Adrenal gland (tissue), 19 donors: ENCODE measurements around the gene LCE7A. TPM values are rescaled to one million over a fixed set of nuclear protein-coding genes. Genes with fewer than 3 reads are reported as not detected.

Experiments used
- DNase-seq, 7 donors: peaks; one replicate each; pipeline ENCODE4 v3.0.0-alpha.2; 2019 to 2020
- H3K27ac ChIP-seq, 5 donors: fragments of 200-600 bp; sonication (generic) in 4 of 5; 1 replicate in 3 of 5; 2 replicates in 2 of 5; pipeline versions ENCODE4 v1.5.1 to v1.8.0; 2016 to 2020; ENCODE audit warnings: mild to moderate bottlenecking in 1 of 5
- H3K27me3 ChIP-seq: fragments of 200-600 bp; 2 replicates; pipeline ENCODE4 v1.8.0; 2021
- H3K36me3 ChIP-seq, 2 donors: fragments of 200-600 bp; replicated peaks in 1 of 2; 1 replicate in 1 of 2; 2 replicates in 1 of 2; pipeline versions ENCODE4 v1.5.1 to v1.8.0; 2018 to 2022
- H3K4me1 ChIP-seq, 2 donors: fragments of 200-600 bp; replicated peaks in 1 of 2; 1 replicate in 1 of 2; 2 replicates in 1 of 2; pipeline versions ENCODE4 v1.5.1 to v1.8.0; 2018 to 2021
- H3K4me3 ChIP-seq, 4 donors: fragments of 200-600 bp; sonication (generic) in 3 of 4; one replicate each; pipeline ENCODE4 v1.5.1; 2016 to 2018
- H3K9me3 ChIP-seq, 3 donors: fragments of 200-600 bp; sonication (generic) in 1 of 3; replicated peaks in 1 of 3; 1 replicate in 2 of 3; 2 replicates in 1 of 3; pipeline versions ENCODE4 v1.5.1 to v1.8.0; 2016 to 2021
- POLR2A ChIP-seq, 2 donors: fragments of 450-650 bp; IDR thresholded peaks; one replicate each; pipeline ENCODE4 v1.6.1; 2017; ENCODE audit warnings: antibody characterized with exemption in 2 of 2, mild to moderate bottlenecking in 2 of 2, moderate library complexity in 1 of 2
- WGBS, 4 donors: extraction: QIAGEN DNeasy Blood & Tissue Kit in 2 of 4; methylation state at CpG; one replicate each; pipeline versions ENCODE4 v1.1.5 to v1.1.7; 2013 to 2017; 5-methylcytosine and 5-hydroxymethylcytosine counted together
- intact Hi-C, 2 donors: fragments of 100-400 bp; cut with DNase I; formaldehyde crosslinking; loops; one replicate each; pipeline versions ENCODE4 v1.14.1 to v1.15.0; 2022 to 2023
- long read RNA-seq, 10 donors: library from polyadenylated mRNA in 3 of 10; unstranded in 2 of 10; stranded (forward) in 1 of 10; transcript quantifications; one replicate each; pipeline ENCODE4 v2.0.0 and lab custom pipeline, GENCODE V29; 2021 to 2026
- polyA plus RNA-seq, 3 donors: library from polyadenylated mRNA; stranded (reverse); fragments of 200-250 nt in 2 of 3; fragments of 350-450 nt in 1 of 3; fragmentation: Illumina TruSeq in 1 of 3; extraction: RNeasy Lipid Tissue Mini Kit (QIAGEN cat#74804) in 1 of 3; gene quantifications; one replicate each; pipeline ENCODE4 v1.2.3, GENCODE V29; 2013 to 2014
- total RNA-seq, 9 donors: library from RNA; depleted of rRNA in 4 of 9; stranded (reverse); fragments of >200 nt in 4 of 9; fragments of 120-200 nt in 1 of 9; fragmentation: NEBNext Ultra II Directional in 1 of 9; extraction: Animal tissue kit (Norgen Biotek cat#: 25700) in 1 of 9; gene quantifications; one replicate each; pipeline versions ENCODE4 v1.1.0 to v1.2.4, GENCODE V29; 2013 to 2023
- TF ChIP-seq, protein P1 (sequence below), 6 experiments: fragments of 450-650 bp in 4 of 6; fragments of 200-600 bp in 2 of 6; sonication (generic) in 1 of 6; IDR thresholded peaks; 1 replicate in 5 of 6; 2 replicates in 1 of 6; pipeline versions ENCODE4 v1.5.1 to v1.8.0; 2016 to 2021; ENCODE audit warnings: antibody characterized with exemption in 6 of 6, mild to moderate bottlenecking in 2 of 6, moderate library complexity in 1 of 6
- donor health status: healthy with polysubstance abuse.
- donor health status: Bipolar disorder and iron deficiency.
- donor health status: DM: yes; HTN: yes; CAD: no.
- donor health status: DM: no; HTN: no; CAD: no.
- donor health status: DM: no; HTN: no; CAD: no.
- donor health status: DM: yes; HTN: yes; CAD: no.

LCE7A gene
- total RNA-seq, result not detected
- polyA plus RNA-seq, result not detected
- long read RNA-seq, donor 1, result 0 reads
- long read RNA-seq, donor 2, result 0 reads
- long read RNA-seq, donor 3, result 0 reads
- long read RNA-seq, donor 4, result 0 reads
- long read RNA-seq, donor 5, result 0 reads
- long read RNA-seq, donor 6, result 0 reads
- long read RNA-seq, donor 7, result 0 reads
- long read RNA-seq, donor 8, result 0 reads
- long read RNA-seq, donor 9, result 0 reads
- long read RNA-seq, donor 10, result 0 reads

GRCh38 chr1:152859696-152860095 is at the start of gene LCE7A:
LCE7A (plus strand) TSS chr1:152859996; CDS start chr1:152860698, 702 bp downstream.
- no peaks in the 10 kb centered on the region for H3K4me1 ChIP-seq
- no peak within 1 kb of the TSS for H3K27ac ChIP-seq
- H3K9me3 ChIP-seq, result no peaks in the 10 kb centered on the region
- WGBS, 4 donors, result 61 to 89% (median 79%) methylated on average over 3 of the region's 3 CpGs
- TF ChIP-seq, protein P1, sequence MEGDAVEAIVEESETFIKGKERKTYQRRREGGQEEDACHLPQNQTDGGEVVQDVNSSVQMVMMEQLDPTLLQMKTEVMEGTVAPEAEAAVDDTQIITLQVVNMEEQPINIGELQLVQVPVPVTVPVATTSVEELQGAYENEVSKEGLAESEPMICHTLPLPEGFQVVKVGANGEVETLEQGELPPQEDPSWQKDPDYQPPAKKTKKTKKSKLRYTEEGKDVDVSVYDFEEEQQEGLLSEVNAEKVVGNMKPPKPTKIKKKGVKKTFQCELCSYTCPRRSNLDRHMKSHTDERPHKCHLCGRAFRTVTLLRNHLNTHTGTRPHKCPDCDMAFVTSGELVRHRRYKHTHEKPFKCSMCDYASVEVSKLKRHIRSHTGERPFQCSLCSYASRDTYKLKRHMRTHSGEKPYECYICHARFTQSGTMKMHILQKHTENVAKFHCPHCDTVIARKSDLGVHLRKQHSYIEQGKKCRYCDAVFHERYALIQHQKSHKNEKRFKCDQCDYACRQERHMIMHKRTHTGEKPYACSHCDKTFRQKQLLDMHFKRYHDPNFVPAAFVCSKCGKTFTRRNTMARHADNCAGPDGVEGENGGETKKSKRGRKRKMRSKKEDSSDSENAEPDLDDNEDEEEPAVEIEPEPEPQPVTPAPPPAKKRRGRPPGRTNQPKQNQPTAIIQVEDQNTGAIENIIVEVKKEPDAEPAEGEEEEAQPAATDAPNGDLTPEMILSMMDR (IDR thresholded peaks at IDR 0.05), result no peak
- TF ChIP-seq POLR2A (IDR thresholded peaks at IDR 0.05), result no peak
- no peaks in the 10 kb centered on the region for H3K27me3 ChIP-seq
- intact Hi-C loops, result no loop called here
- no peak within 1 kb of the TSS for H3K4me3 ChIP-seq
- no peaks in the 10 kb centered on the region for H3K36me3 ChIP-seq
- no peak for DNase-seq

- TF ChIP-seq, protein P1 (IDR thresholded peaks at IDR 0.05), result no peak
- TF ChIP-seq POLR2A (IDR thresholded peaks at IDR 0.05), result no peak
- 43 to 92% (median 74%) methylated on average over 1 to 2 of the region's 2 CpGs for WGBS, 4 donors
- intact Hi-C loops, result no loop called here
These were observed 48.7 kb upstream of the LCE7A start for GRCh38 chr1:152811050-152811449.

DNA sequence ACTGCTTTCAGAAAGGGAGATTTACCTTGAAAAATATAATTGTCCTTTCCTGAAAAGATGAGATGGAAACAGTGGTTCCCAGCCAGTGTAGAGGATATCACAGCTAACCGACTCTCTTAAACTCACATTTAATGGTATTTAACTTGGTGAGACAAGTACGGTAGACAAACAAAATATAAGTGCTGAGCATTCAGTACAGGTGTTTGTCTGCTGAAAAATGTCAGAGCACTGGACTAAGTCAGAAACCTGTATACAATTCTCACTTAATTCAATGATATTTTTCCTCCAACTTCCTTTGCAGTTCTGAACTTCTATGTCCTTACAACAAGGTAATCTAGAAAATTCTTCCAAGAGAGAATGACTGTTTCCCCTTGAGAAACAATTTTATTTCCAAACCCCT is 48.1 kb upstream of the LCE7A start, which contains the start of gene LCE1B:
Gene LCE1B, plus strand, starts transcription at position 301 of the 400 bp plus-strand sequence. CDS start 476 bp downstream, outside the sequence.
- no peaks in the 10 kb centered on the region for H3K4me1 ChIP-seq
- no peak for DNase-seq
- 79 to 86% (median 83%) methylated on average over 2 of the region's 2 CpGs for WGBS, 4 donors

More at GRCh38 chr1:152811050-152811449, 48.7 kb upstream of the LCE7A start:
- DNase-seq, result no peak
- H3K9me3 ChIP-seq, result no peaks in the 10 kb centered on the region
- H3K36me3 ChIP-seq, result no peaks in the 10 kb centered on the region
- no peak overlapping the region for H3K4me3 ChIP-seq
- H3K4me1 ChIP-seq, result no peaks in the 10 kb centered on the region
- H3K27me3 ChIP-seq, result no peaks in the 10 kb centered on the region
- H3K27ac ChIP-seq, result no peak overlapping the region

DNA sequence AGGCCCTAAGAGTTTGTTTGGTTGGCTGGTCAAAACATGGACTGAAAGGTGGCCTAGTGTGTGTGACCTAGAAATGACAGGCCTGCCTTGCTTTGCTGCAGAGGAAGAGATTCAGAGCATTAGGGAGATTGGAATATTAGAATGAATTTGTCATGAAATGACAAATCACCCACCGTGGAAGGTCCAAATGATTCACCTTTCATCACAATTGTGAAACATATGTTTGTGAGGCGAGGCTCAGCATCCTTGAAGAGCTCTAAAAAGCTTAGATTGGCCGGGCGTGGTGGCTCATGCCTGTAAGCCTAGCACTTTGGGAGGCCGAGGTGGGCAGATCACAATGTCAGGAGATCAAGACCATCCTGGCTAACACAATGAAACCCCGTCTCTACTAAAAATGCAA is 42.5 kb upstream of the LCE7A start:
- intact Hi-C loops, result no loop called here
- 71 to 85% (median 74%) methylated on average over 6 of the region's 6 CpGs for WGBS, 4 donors
- H3K27me3 ChIP-seq, result no peaks in the 10 kb centered on the region
- TF ChIP-seq POLR2A (IDR thresholded peaks at IDR 0.05), result no peak
- TF ChIP-seq, protein P1 (IDR thresholded peaks at IDR 0.05), result no peak
- H3K4me1 ChIP-seq, result no peaks in the 10 kb centered on the region
- DNase-seq, result no peak
- H3K27ac ChIP-seq, result no peak overlapping the region
- H3K36me3 ChIP-seq, result no peaks in the 10 kb centered on the region
- H3K4me3 ChIP-seq, result no peak overlapping the region
- H3K9me3 ChIP-seq, result no peaks in the 10 kb centered on the region

More for the DNA sequence above, 48.1 kb upstream of the LCE7A start, which contains the start of gene LCE1B:
- no peak within 1 kb of the TSS for H3K4me3 ChIP-seq
- H3K27me3 ChIP-seq, result no peaks in the 10 kb centered on the region
- no peaks in the 10 kb centered on the region for H3K36me3 ChIP-seq
- H3K27ac ChIP-seq, result no peak within 1 kb of the TSS
- intact Hi-C loops, result no loop called here
- no peaks in the 10 kb centered on the region for H3K9me3 ChIP-seq
- no peak for TF ChIP-seq POLR2A (IDR thresholded peaks at IDR 0.05)
- TF ChIP-seq, protein P1 (IDR thresholded peaks at IDR 0.05), result no peak
